Right lobe of liver (tissue), 6 donors: ENCODE measurements around the gene NDUFAF3. TPM values are rescaled to one million over a fixed set of nuclear protein-coding genes. Genes with fewer than 3 reads are reported as not detected.

Experiments
- ATAC-seq, 4 donors: fragments of 200-7000 bp; cut with Tn5 transposase; one replicate each; pipeline ENCODE4 v1.9.1; 2020; ENCODE audit warnings: mild to moderate bottlenecking in 4 of 4, moderate library complexity in 4 of 4
- DNase-seq, 3 donors: peaks; one replicate each; pipeline ENCODE4 v3.0.0-alpha.2; 2020
- H3K27ac ChIP-seq, 3 donors: fragments of 200-600 bp; one replicate each; pipeline ENCODE4 v1.8.0; 2022
- H3K27me3 ChIP-seq, 2 donors: fragments of 200-600 bp; one replicate each; pipeline ENCODE4 v1.8.0; 2022
- H3K36me3 ChIP-seq, 4 donors: fragments of 200-600 bp; sonication (generic) in 1 of 4; one replicate each; pipeline versions ENCODE4 v1.5.1 to v1.8.0; 2017 to 2022; ENCODE audit warnings: control low read depth in 1 of 4
- H3K4me1 ChIP-seq, 4 donors: fragments of 200-600 bp; sonication (generic) in 1 of 4; one replicate each; pipeline versions ENCODE4 v1.5.1 to v1.8.0; 2017 to 2022; ENCODE audit warnings: control low read depth in 1 of 4
- H3K4me3 ChIP-seq, 3 donors: fragments of 200-600 bp; one replicate each; pipeline ENCODE4 v1.8.0; 2022
- H3K9me3 ChIP-seq, 4 donors: fragments of 200-600 bp; sonication (generic) in 1 of 4; one replicate each; pipeline versions ENCODE4 v1.5.1 to v1.8.0; 2017 to 2022; ENCODE audit warnings: control low read depth in 1 of 4
- CTCF ChIP-seq, 4 donors: fragments of 200-600 bp in 3 of 4; fragments of 450-650 bp in 1 of 4; IDR thresholded peaks; one replicate each; pipeline versions ENCODE4 v1.5.1 to v1.8.0; 2016 to 2022; ENCODE audit warnings: antibody characterized with exemption in 4 of 4, mild to moderate bottlenecking in 2 of 4
- POLR2A ChIP-seq: fragments of 450-650 bp; IDR thresholded peaks from one replicate; pipeline ENCODE4 v1.6.1; 2017; ENCODE audit warnings: antibody characterized with exemption, mild to moderate bottlenecking
- WGBS: methylation state at CpG from one replicate; pipeline ENCODE4 v1.1.6; 2018; ENCODE audit warnings: low coverage, low lambda C conversion rate; ENCODE audit not compliant: insufficient coverage; ENCODE audit errors: missing lambda C conversion rate; 5-methylcytosine and 5-hydroxymethylcytosine counted together
- intact Hi-C, 2 donors: fragments of 100-400 bp; cut with DNase I; formaldehyde crosslinking; loops; one replicate each; pipeline versions ENCODE4 v1.11.2 to v1.14.1; 2022
- total RNA-seq, 6 experiments: library from RNA; depleted of rRNA in 2 of 6; stranded (reverse); fragments of >200 nt in 2 of 6; fragmentation: NEBNext Ultra II Directional in 3 of 6; extraction: Animal tissue kit (Norgen Biotek cat#: 25700) in 3 of 6; gene quantifications; one replicate each; pipeline versions ENCODE4 v1.1.0 to v1.2.4, GENCODE V29; 2016 to 2023
- donor health status: DM: no; HTN: yes; CAD: no.
- donor health status: DM: no; HTN: no; CAD: no.
- donor health status: DM: no; HTN: no; CAD: no.
- donor health status: DM: no; HTN: yes; CAD: no.
- donor health status: DM: no; HTN: yes; CAD: no.

Gene NDUFAF3
- total RNA-seq, 6 experiments from 2014 or later, result 39.2 to 100 (median 44.8) TPM

GRCh38 chr3:49025005-49025792, 3.3 kb downstream of the NDUFAF3 start:
- Histone ChIP-seq H3K36me3 (peaks cover 0 to 33% (median 14%) of the 10 kb centered on the region in 4 donors), H3K4me1 (peaks cover 0 to 21% (median 9%) of the 10 kb centered on the region in 4 donors), H3K9me3 (no peaks in the 10 kb centered on the region), H3K27ac (no peak overlapping the region), H3K4me3 (no peak overlapping the region), H3K27me3 (no peaks in the 10 kb centered on the region)
- DNase-seq, result no peak
- intact Hi-C loops, result no loop called here
- WGBS, result no CpG with 5 or more reads among the region's 13 CpGs
- ATAC-seq, result no peak
- no peak for TF ChIP-seq POLR2A
- TF ChIP-seq CTCF (IDR thresholded peaks at IDR 0.05), result no peak

- WGBS, result 95% methylated on average over 6 of the region's 8 CpGs
- Histone ChIP-seq H3K9me3 (no peaks in the 10 kb centered on the region), H3K27ac (no peak overlapping the region), H3K36me3 (peaks cover 0 to 39% (median 14%) of the 10 kb centered on the region in 4 donors), H3K4me1 (peaks cover 0 to 17% (median 8%) of the 10 kb centered on the region in 4 donors), H3K27me3 (no peaks in the 10 kb centered on the region), H3K4me3 (no peak overlapping the region)
- DNase-seq, result no peak
- intact Hi-C loops, result no loop called here
- TF ChIP-seq CTCF (IDR thresholded peaks at IDR 0.05) (no peak), POLR2A (no peak)
- no peak for ATAC-seq
These were observed 4.0 kb downstream of the NDUFAF3 start for GRCh38 chr3:49025793-49026520.

- H3K9me3 ChIP-seq, result no peaks in the 10 kb centered on the region
- 100% methylated on average over 2 of the region's 3 CpGs for WGBS
- H3K4me1 ChIP-seq, result peaks cover 0 to 17% (median 8%) of the 10 kb centered on the region in 4 donors
- H3K4me3 ChIP-seq, result no peak overlapping the region
- ATAC-seq, result no peak
- no peak for DNase-seq
- H3K27me3 ChIP-seq, result no peaks in the 10 kb centered on the region
- no peak overlapping the region for H3K27ac ChIP-seq
- TF ChIP-seq POLR2A (no peak), CTCF (IDR thresholded peaks at IDR 0.05) (no peak)
- intact Hi-C loops, result no loop called here
- peaks cover 0 to 44% (median 14%) of the 10 kb centered on the region in 4 donors for H3K36me3 ChIP-seq
These were observed 4.6 kb downstream of the NDUFAF3 start for GRCh38 chr3:49026536-49026935.

- no peak overlapping the region for H3K27ac ChIP-seq
These were observed 5.7 kb downstream of the NDUFAF3 start for GRCh38 chr3:49027634-49028033.

More at GRCh38 chr3:49027634-49028033, 5.7 kb downstream of the NDUFAF3 start:
- DNase-seq (peak in 1 of 3 donors; percentile 14), ATAC-seq (no peak)
- no peaks in the 10 kb centered on the region for H3K9me3 ChIP-seq
- H3K27me3 ChIP-seq, result no peaks in the 10 kb centered on the region
- 97% methylated on average over 6 of the region's 9 CpGs for WGBS
- no peak overlapping the region for H3K4me3 ChIP-seq
- peaks cover 0 to 17% (median 7%) of the 10 kb centered on the region in 4 donors for H3K4me1 ChIP-seq
- peaks cover 0 to 55% (median 18%) of the 10 kb centered on the region in 4 donors for H3K36me3 ChIP-seq
- intact Hi-C loops, result no loop called here
- TF ChIP-seq POLR2A (no peak), CTCF (IDR thresholded peaks at IDR 0.05) (no peak)
